Astrocyte (in vitro differentiated cells and primary cell): Measurements from ENCODE around the gene COL12A1.

Source experiments
- EZH2 ChIP-seq: IDR thresholded peaks from 2 replicates; pipeline ENCODE4 v1.6.1; 2012; ENCODE audit warnings: mild to moderate bottlenecking, low read length, inconsistent platforms; ENCODE audit not compliant: insufficient read depth
- TF ChIP-seq, protein P1 (sequence below): IDR thresholded peaks from 2 replicates; pipeline ENCODE4 v1.5.1; 2011; ENCODE audit warnings: low read depth, mild to moderate bottlenecking, inconsistent platforms, low read length, moderate library complexity; ENCODE audit not compliant: insufficient read depth

DNA sequence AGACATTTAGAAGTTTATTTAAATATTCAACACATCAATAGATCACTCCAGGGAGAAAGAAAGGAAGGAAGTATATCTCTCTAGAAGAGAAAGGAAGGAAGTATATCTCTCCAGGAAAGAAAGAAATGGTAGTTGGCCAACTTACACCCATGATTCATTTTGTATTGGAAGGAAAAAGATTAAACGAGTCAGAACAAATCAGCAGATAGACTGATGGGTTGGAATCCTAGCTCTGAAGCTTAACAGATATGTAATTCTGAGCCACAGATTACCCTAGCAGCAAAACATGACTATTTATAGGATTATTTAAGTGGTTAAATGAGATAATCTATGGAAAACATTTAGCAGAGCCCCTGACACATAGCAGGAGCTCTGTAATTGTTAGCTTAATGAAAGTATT, 27.1 kb downstream of the COL12A1 start:
- TF ChIP-seq, protein P1, sequence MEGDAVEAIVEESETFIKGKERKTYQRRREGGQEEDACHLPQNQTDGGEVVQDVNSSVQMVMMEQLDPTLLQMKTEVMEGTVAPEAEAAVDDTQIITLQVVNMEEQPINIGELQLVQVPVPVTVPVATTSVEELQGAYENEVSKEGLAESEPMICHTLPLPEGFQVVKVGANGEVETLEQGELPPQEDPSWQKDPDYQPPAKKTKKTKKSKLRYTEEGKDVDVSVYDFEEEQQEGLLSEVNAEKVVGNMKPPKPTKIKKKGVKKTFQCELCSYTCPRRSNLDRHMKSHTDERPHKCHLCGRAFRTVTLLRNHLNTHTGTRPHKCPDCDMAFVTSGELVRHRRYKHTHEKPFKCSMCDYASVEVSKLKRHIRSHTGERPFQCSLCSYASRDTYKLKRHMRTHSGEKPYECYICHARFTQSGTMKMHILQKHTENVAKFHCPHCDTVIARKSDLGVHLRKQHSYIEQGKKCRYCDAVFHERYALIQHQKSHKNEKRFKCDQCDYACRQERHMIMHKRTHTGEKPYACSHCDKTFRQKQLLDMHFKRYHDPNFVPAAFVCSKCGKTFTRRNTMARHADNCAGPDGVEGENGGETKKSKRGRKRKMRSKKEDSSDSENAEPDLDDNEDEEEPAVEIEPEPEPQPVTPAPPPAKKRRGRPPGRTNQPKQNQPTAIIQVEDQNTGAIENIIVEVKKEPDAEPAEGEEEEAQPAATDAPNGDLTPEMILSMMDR = no peak
- no peak for TF ChIP-seq EZH2
